Prostate gland (tissue), 2 donors: ENCODE data around the gene COPS7A. TPM values are rescaled to one million over a fixed set of nuclear protein-coding genes. Genes with fewer than 3 reads are reported as not detected.

Experiments
- DNase-seq: peaks from one replicate; pipeline ENCODE4 v3.0.0-alpha.2; 2019; ENCODE audit warnings: low spot score
- H3K27ac ChIP-seq, 2 donors: fragments of 200-600 bp; sonication (generic); 2 replicates each; pipeline ENCODE4 v1.5.1; 2017 to 2019
- H3K27me3 ChIP-seq: fragments of 200-600 bp; sonication (generic); replicated peaks from 2 replicates; pipeline ENCODE4 v1.5.1; 2019; ENCODE audit not compliant: insufficient read depth
- H3K36me3 ChIP-seq, 2 donors: fragments of 200-600 bp; sonication (generic); 1 replicate in 1 of 2; 2 replicates in 1 of 2; pipeline versions ENCODE4 v1.5.1 to v1.8.1; 2017 to 2019
- H3K4me1 ChIP-seq: fragments of 200-600 bp; sonication (generic); replicated peaks from 2 replicates; pipeline ENCODE4 v1.5.1; 2019
- H3K4me3 ChIP-seq, 2 donors: fragments of 200-600 bp; sonication (generic); 2 replicates each; pipeline ENCODE4 v1.5.1; 2017 to 2019
- H3K9me3 ChIP-seq: fragments of 200-600 bp; sonication (generic); 2 replicates; pipeline ENCODE4 v1.5.1; 2017
- CTCF ChIP-seq, 4 experiments: fragments of 200-600 bp in 2 of 4; fragments of 450-650 bp in 2 of 4; sonication (generic) in 2 of 4; IDR thresholded peaks; 1 replicate in 3 of 4; 2 replicates in 1 of 4; pipeline ENCODE4 v1.5.1; 2016 to 2019; ENCODE audit warnings: antibody characterized with exemption in 4 of 4, mild to moderate bottlenecking in 2 of 4, moderate library complexity in 2 of 4
- POLR2A ChIP-seq: fragments of 450-650 bp; IDR thresholded peaks from one replicate; pipeline ENCODE4 v1.6.1; 2016; ENCODE audit warnings: antibody characterized with exemption, mild to moderate bottlenecking
- POLR2AphosphoS5 ChIP-seq: sonication (generic); formaldehyde crosslinking; IDR thresholded peaks from one replicate; pipeline ENCODE4 v1.6.1; 2017; ENCODE audit warnings: antibody characterized with exemption
- WGBS: methylation state at CpG from one replicate; pipeline ENCODE4 v1.1.5; 2018; 5-methylcytosine and 5-hydroxymethylcytosine counted together
- intact Hi-C: fragments of 100-400 bp; cut with DNase I; formaldehyde crosslinking; loops from one replicate; pipeline ENCODE4 v1.14.2; 2022
- total RNA-seq, 2 donors: library from RNA; depleted of rRNA; stranded (reverse); fragments of >200 nt; gene quantifications; one replicate each; pipeline ENCODE4 v1.1.0, GENCODE V29; 2016

Gene COPS7A
- total RNA-seq: 10 to 100 TPM; 92.0 to 92.6 TPM

GRCh38 chr12:6723607-6724408 is at the start of gene COPS7A:
COPS7A (plus strand) TSS chr12:6724046; CDS start chr12:6724657, 611 bp downstream.
- Histone ChIP-seq H3K27ac (peak within 1 kb of the TSS; percentile 73 to 76), H3K4me1 (no peaks in the 10 kb centered on the region), H3K4me3 (peak within 1 kb of the TSS; percentile 49 to 59), H3K36me3 (peaks cover 0 to 4% of the 10 kb centered on the region in 2 donors), H3K9me3 (no peaks in the 10 kb centered on the region), H3K27me3 (no peaks in the 10 kb centered on the region)
- under 1% methylated on average over 34 of the region's 49 CpGs for WGBS
- intact Hi-C loops: loop anchor here (1.0 kb wide), 1 partner anchor 35 kb away; the partner anchor contains the start of gene ZNF384
- peak in 2 of 4 experiments; percentile 17 to 30 for TF ChIP-seq CTCF (IDR thresholded peaks at IDR 0.05)
- TF ChIP-seq POLR2AphosphoS5: peak; percentile 96
- peak; percentile 64 for TF ChIP-seq POLR2A
- peak; percentile 98 for DNase-seq

GRCh38 chr12:6676962-6677361 is 46.9 kb upstream of the COPS7A start:
- H3K27ac ChIP-seq: no peak overlapping the region
- peaks cover 12 to 23% of the 10 kb centered on the region in 2 donors for H3K36me3 ChIP-seq
- no peaks in the 10 kb centered on the region for H3K4me1 ChIP-seq
- WGBS: 90% methylated on average over 5 of the region's 5 CpGs
- no peaks in the 10 kb centered on the region for H3K9me3 ChIP-seq
- H3K27me3 ChIP-seq: no peaks in the 10 kb centered on the region
- TF ChIP-seq CTCF (IDR thresholded peaks at IDR 0.05): no peak
- TF ChIP-seq POLR2AphosphoS5: no peak
- no peak for TF ChIP-seq POLR2A
- no peak overlapping the region for H3K4me3 ChIP-seq
- intact Hi-C loops: no loop called here
- no peak for DNase-seq

- Histone ChIP-seq H3K4me3 (no peak overlapping the region), H3K9me3 (no peaks in the 10 kb centered on the region), H3K36me3 (peaks cover 3 to 4% of the 10 kb centered on the region in 2 donors), H3K4me1 (no peaks in the 10 kb centered on the region), H3K27ac (no peak overlapping the region), H3K27me3 (no peaks in the 10 kb centered on the region)
- DNase-seq: no peak
- peak in 1 of 4 experiments; percentile 3 for TF ChIP-seq CTCF (IDR thresholded peaks at IDR 0.05)
- no peak for TF ChIP-seq POLR2AphosphoS5
- TF ChIP-seq POLR2A: no peak
- WGBS: 56% methylated on average over 6 of the region's 6 CpGs
- intact Hi-C loops: loop anchor here (5.0 kb wide), 1 partner anchor 67 kb away; no protein-coding TSS in a partner anchor
Measured at GRCh38 chr12:6684609-6685008, 39.2 kb upstream of the COPS7A start.

- H3K27me3 ChIP-seq: no peaks in the 10 kb centered on the region
- H3K4me1 ChIP-seq: no peaks in the 10 kb centered on the region
- H3K36me3 ChIP-seq: peaks cover 0 to 3% of the 10 kb centered on the region in 2 donors
- no peak overlapping the region for H3K4me3 ChIP-seq
- intact Hi-C loops: loop anchor here (5.0 kb wide), 1 partner anchor 69 kb away; no protein-coding TSS in a partner anchor
- no peak for DNase-seq
- WGBS: 77% methylated on average over 3 of the region's 3 CpGs
- H3K27ac ChIP-seq: no peak overlapping the region
- H3K9me3 ChIP-seq: no peaks in the 10 kb centered on the region
- TF ChIP-seq CTCF (IDR thresholded peaks at IDR 0.05) (no peak), POLR2A (no peak), POLR2AphosphoS5 (no peak)
Measured at GRCh38 chr12:6685814-6686213, 38.0 kb upstream of the COPS7A start.
